ENCODE data around the gene SCGN.

The SCGN gene

GRCh38 chr6:25701807-25702206 lies 49.8 kb downstream of the SCGN start:
- no peak overlapping the region for H3K4me2 ChIP-seq (ENCODE audit: low read depth, low read length, poor library complexity, severe bottlenecking)
- no peaks in the 10 kb centered on the region for H3K79me2 ChIP-seq (ENCODE audit: insufficient read depth, low read length)
- H3K27me3 ChIP-seq (ENCODE audit: insufficient read depth, low read length, poor library complexity, severe bottlenecking), result no peaks in the 10 kb centered on the region
- no peak overlapping the region for H3K4me3 ChIP-seq (ENCODE audit: low read length, poor library complexity, severe bottlenecking)
- no peaks in the 10 kb centered on the region for H3K36me3 ChIP-seq (ENCODE audit: insufficient read depth, low read length)
- H2AFZ ChIP-seq (ENCODE audit: low read length), result no peak overlapping the region
- H3K4me1 ChIP-seq (ENCODE audit: insufficient read depth, low read length, poor library complexity, severe bottlenecking), result no peaks in the 10 kb centered on the region
- no peaks in the 10 kb centered on the region for H3F3A ChIP-seq (ENCODE audit: low read depth)
- H3K9ac ChIP-seq (ENCODE audit: low read depth, low read length, poor library complexity, severe bottlenecking), result no peak overlapping the region
- TF ChIP-seq CTCF (conservative IDR thresholded peaks at IDR 0.05; ENCODE audit: low read length) (no peak), EZH2phosphoT487 (IDR thresholded peaks at IDR 0.05; ENCODE audit: borderline replicate concordance) (no peak)
- no peaks in the 10 kb centered on the region for H3K9me3 ChIP-seq (ENCODE audit: insufficient read depth, low read depth, low read length)
- H4K20me1 ChIP-seq (ENCODE audit: insufficient read depth, low read length, poor library complexity, severe bottlenecking), result no peaks in the 10 kb centered on the region
- no peaks in the 10 kb centered on the region for H3K9me2 ChIP-seq (replicated peaks; ENCODE audit: low read depth, low read length)

GRCh38 chr6:25703005-25703404 lies 51.0 kb downstream of the SCGN start:
- no peaks in the 10 kb centered on the region for H3K9me3 ChIP-seq (ENCODE audit: insufficient read depth, low read depth, low read length)
- H4K20me1 ChIP-seq (ENCODE audit: insufficient read depth, low read length, poor library complexity, severe bottlenecking), result no peaks in the 10 kb centered on the region
- H3K9me2 ChIP-seq (replicated peaks; ENCODE audit: low read depth, low read length), result no peaks in the 10 kb centered on the region
- H3K4me3 ChIP-seq (ENCODE audit: low read length, poor library complexity, severe bottlenecking), result no peak overlapping the region
- H3F3A ChIP-seq (ENCODE audit: low read depth), result no peaks in the 10 kb centered on the region
- H2AFZ ChIP-seq (ENCODE audit: low read length), result no peak overlapping the region
- H3K79me2 ChIP-seq (ENCODE audit: insufficient read depth, low read length), result no peaks in the 10 kb centered on the region
- H3K9ac ChIP-seq (ENCODE audit: low read depth, low read length, poor library complexity, severe bottlenecking), result no peak overlapping the region
- H3K27me3 ChIP-seq (ENCODE audit: insufficient read depth, low read length, poor library complexity, severe bottlenecking), result no peaks in the 10 kb centered on the region
- no peaks in the 10 kb centered on the region for H3K36me3 ChIP-seq (ENCODE audit: insufficient read depth, low read length)
- no peaks in the 10 kb centered on the region for H3K4me1 ChIP-seq (ENCODE audit: insufficient read depth, low read length, poor library complexity, severe bottlenecking)
- TF ChIP-seq EZH2phosphoT487 (IDR thresholded peaks at IDR 0.05; ENCODE audit: borderline replicate concordance) (no peak), CTCF (conservative IDR thresholded peaks at IDR 0.05; ENCODE audit: low read length) (no peak)
- H3K4me2 ChIP-seq (ENCODE audit: low read depth, low read length, poor library complexity, severe bottlenecking), result no peak overlapping the region

GRCh38 chr6:25704001-25704400 lies 52.0 kb downstream of the SCGN start:
- H3K9me3 ChIP-seq (ENCODE audit: insufficient read depth, low read depth, low read length), result no peaks in the 10 kb centered on the region
- H3K36me3 ChIP-seq (ENCODE audit: insufficient read depth, low read length), result no peaks in the 10 kb centered on the region
- no peaks in the 10 kb centered on the region for H4K20me1 ChIP-seq (ENCODE audit: insufficient read depth, low read length, poor library complexity, severe bottlenecking)
- H3K4me1 ChIP-seq (ENCODE audit: insufficient read depth, low read length, poor library complexity, severe bottlenecking), result no peaks in the 10 kb centered on the region
- H2AFZ ChIP-seq (ENCODE audit: low read length), result no peak overlapping the region
- no peak for TF ChIP-seq EZH2phosphoT487 (IDR thresholded peaks at IDR 0.05; ENCODE audit: borderline replicate concordance)
- TF ChIP-seq CTCF (conservative IDR thresholded peaks at IDR 0.05; ENCODE audit: low read length), result no peak
- no peaks in the 10 kb centered on the region for H3F3A ChIP-seq (ENCODE audit: low read depth)
- no peaks in the 10 kb centered on the region for H3K9me2 ChIP-seq (replicated peaks; ENCODE audit: low read depth, low read length)
- no peaks in the 10 kb centered on the region for H3K27me3 ChIP-seq (ENCODE audit: insufficient read depth, low read length, poor library complexity, severe bottlenecking)
- H3K4me3 ChIP-seq (ENCODE audit: low read length, poor library complexity, severe bottlenecking), result no peak overlapping the region
- H3K79me2 ChIP-seq (ENCODE audit: insufficient read depth, low read length), result no peaks in the 10 kb centered on the region
- no peak overlapping the region for H3K9ac ChIP-seq (ENCODE audit: low read depth, low read length, poor library complexity, severe bottlenecking)
- H3K4me2 ChIP-seq (ENCODE audit: low read depth, low read length, poor library complexity, severe bottlenecking), result no peak overlapping the region

Data from Loucy (cell line).